Endothelial cell of umbilical vein (primary cell): ENCODE measurements around the gene AMFR.

Experiments
- CTCF ChIP-seq, 2 donors: IDR thresholded peaks; 1 replicate in 1 of 2; 2 replicates in 1 of 2; pipeline ENCODE4 v1.5.1; 2011; ENCODE audit warnings: low read length in 2 of 2, mild to moderate bottlenecking in 2 of 2, moderate library complexity in 2 of 2, control low read depth in 1 of 2, inconsistent platforms in 1 of 2, low read depth in 1 of 2; ENCODE audit not compliant: insufficient read depth in 1 of 2; ENCODE audit errors: extremely low read depth in 1 of 2
- EZH2 ChIP-seq: IDR thresholded peaks from 2 replicates; pipeline ENCODE4 v1.6.1; 2012; ENCODE audit warnings: borderline replicate concordance, low read depth, mild to moderate bottlenecking, moderate library complexity, low read length, inconsistent platforms; ENCODE audit not compliant: severe bottlenecking
- GATA2 ChIP-seq: IDR thresholded peaks from 2 replicates; pipeline ENCODE4 v1.7.0; 2011; ENCODE audit warnings: low read depth, mild to moderate bottlenecking, moderate library complexity, mixed read lengths, low read length; ENCODE audit not compliant: insufficient read length, insufficient read depth
- JUN ChIP-seq: IDR thresholded peaks from 2 replicates; pipeline ENCODE4 v1.6.1; 2011; ENCODE audit warnings: borderline replicate concordance, low read depth; ENCODE audit not compliant: insufficient read length, insufficient read depth
- MAX ChIP-seq: IDR thresholded peaks from 2 replicates; pipeline ENCODE4 v1.6.1; 2011; ENCODE audit not compliant: insufficient read depth, insufficient read length
- MYC ChIP-seq: IDR thresholded peaks from one replicate; pipeline ENCODE4 v1.6.1; 2011; ENCODE audit warnings: mild to moderate bottlenecking, low read depth, low read length
- POLR2A ChIP-seq: IDR thresholded peaks from 2 replicates; pipeline ENCODE4 v1.6.1; 2012; ENCODE audit warnings: low read depth, mild to moderate bottlenecking, control low read depth, low read length
- POLR2AphosphoS5 ChIP-seq: IDR thresholded peaks from 2 replicates; pipeline ENCODE4 v1.6.1; 2012; ENCODE audit warnings: low read depth, mild to moderate bottlenecking, control low read depth, low read length, moderate library complexity; ENCODE audit not compliant: insufficient read depth

- no peak for TF ChIP-seq MAX
- no peak for TF ChIP-seq POLR2A
- TF ChIP-seq CTCF (IDR thresholded peaks at IDR 0.05; ENCODE audit: extremely low read depth in 1 of 2, insufficient read depth in 1 of 2, low read depth in 1 of 2, low read length in 2 of 2), result no peak
- no peak for TF ChIP-seq JUN
- TF ChIP-seq EZH2, result no peak
- TF ChIP-seq MYC, result no peak
- no peak for TF ChIP-seq GATA2
- TF ChIP-seq POLR2AphosphoS5, result no peak
Observed at GRCh38 chr16:56421976-56422669, 3.2 kb downstream of the AMFR start.
